CD4-positive, alpha-beta T cell treated with Interleukin-1 beta for 1 hour (primary cell): Measurements from ENCODE around the gene APBB1IP.
"Not testable (repeated sequence)": the region's sequence is repeated elsewhere in the genome, so short reads cannot be mapped to it uniquely, and the experiment has no call there.

Source experiments
- DNase-seq, 2 donors: peaks; one replicate each; pipeline ENCODE4 v3.0.0-alpha.2; 2020 to 2022

Gene APBB1IP

GRCh38 chr10:26478061-26478460 lies 39.9 kb downstream of the APBB1IP start:
- no peak for DNase-seq

DNA sequence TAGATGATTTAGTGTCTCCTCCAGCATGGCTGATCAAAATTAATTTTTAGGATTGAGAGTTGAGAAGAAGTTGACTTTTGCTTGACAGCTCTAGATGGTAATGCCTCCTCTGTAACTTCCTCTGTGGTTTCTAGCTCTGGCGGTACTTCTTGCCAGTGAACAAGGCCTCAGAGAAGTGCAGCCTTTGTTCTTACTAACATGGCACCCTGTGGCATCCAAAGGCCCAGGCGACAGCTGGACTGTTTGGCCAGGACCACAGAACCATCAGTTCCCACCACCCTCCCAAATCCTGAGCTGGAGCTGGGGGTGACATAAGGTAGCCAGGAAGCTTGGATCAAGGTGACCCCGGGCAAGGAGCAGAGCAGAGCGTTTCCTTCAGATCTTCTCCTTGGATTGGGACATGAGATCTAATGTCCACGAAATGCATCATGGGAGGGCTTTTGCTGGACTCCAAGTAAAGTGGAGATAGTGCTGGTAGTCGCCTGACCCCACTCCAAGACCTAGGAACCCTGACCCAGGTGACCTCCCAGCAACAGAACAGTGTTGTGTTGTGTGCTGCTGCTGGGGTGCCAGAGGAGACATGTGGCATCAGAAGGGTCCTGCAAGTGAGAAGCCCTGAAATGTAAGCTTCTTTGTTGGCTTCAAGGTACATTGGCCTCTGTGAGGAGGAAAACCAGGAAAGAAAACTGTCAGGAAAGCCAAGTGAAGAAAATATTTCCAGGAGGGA lies 41.8 kb downstream of the APBB1IP start:
- DNase-seq, result peak; percentile 51 to 67

DNA sequence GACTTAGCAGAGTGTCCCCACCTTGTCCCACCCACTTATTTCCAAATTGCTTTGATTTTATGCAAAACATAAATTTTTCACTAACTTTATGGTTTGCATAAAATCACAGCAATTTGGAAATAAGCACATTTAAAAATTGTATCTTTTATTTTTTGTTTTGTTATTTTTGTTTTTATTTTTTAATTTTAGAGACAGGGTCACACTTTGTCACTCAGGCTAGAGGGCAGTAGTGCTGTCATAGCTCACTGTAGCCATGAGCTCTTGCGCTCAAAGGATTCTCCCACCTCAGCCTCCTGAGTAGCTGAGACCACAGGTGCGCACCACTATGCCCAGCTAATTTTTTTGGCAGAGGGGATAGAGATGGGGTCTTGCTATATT lies 43.2 kb downstream of the APBB1IP start:
- no peak for DNase-seq

GRCh38 chr10:26481914-26482550 lies 43.9 kb downstream of the APBB1IP start:
- peak; percentile 69 to 73 for DNase-seq

- no peak for DNase-seq
Observed at GRCh38 chr10:26483554-26483953, 45.4 kb downstream of the APBB1IP start.

- no peak for DNase-seq
Observed at GRCh38 chr10:26485150-26485941, 47.2 kb downstream of the APBB1IP start.

DNA sequence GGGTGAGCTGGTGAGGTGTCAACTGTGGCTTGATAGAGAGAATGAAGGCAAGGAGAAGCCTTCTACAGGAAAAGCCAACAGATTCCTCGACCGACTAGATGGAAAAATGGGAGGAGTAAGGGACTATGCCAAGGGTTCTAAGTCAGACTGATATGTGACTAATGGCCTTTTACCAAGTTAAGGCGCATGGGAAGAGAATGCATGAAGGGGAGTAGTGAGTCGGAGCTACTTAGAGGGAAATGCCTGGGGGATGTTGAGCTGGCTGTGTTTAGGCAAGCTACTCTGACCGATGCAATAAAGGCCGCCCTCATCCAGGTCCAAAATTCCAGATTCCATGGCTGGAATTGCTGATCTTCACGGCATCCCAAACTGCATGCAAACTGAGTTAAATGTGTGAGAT lies 48.2 kb downstream of the APBB1IP start:
- no peak for DNase-seq

DNA sequence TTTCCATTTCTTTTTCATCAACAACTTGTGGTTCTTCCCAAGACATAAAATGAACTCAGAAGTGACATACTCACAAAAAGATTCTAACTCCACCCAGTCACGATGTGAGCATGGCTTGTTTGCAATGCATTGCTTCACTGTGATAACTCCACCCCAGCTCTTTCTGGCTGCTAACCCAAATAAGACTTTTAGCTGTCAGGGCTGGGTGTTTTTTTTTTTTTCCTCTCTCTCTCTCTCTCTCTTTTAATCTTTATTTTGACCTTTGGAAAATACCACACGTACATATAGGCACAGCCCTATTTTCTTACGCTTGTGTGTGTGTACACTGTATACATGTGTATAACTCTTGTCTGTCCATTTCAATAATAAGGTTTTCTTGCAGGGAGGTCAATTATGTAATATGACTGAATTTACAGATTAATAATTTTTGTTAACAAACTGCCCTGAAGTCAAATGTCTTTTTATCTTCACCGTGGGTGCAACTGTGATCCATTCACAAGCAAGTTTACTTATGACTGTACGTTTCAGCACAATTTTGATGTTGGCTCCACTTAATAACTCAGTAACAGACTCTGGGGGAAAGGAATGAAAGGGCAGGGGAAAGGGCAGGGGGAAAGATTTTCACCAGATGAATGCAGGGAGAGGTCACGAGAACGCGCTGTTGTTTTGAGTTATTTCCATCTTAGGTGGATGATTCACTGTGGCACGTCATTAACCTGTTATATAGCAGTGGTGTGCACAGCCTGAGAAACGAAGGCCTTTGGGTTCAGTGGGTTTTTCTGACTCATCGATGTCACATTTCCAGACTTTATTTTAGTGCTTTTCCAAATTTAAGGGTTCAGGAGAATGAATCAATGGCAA lies 49.1 kb downstream of the APBB1IP start:
- peak; percentile 70 to 71 for DNase-seq

DNA sequence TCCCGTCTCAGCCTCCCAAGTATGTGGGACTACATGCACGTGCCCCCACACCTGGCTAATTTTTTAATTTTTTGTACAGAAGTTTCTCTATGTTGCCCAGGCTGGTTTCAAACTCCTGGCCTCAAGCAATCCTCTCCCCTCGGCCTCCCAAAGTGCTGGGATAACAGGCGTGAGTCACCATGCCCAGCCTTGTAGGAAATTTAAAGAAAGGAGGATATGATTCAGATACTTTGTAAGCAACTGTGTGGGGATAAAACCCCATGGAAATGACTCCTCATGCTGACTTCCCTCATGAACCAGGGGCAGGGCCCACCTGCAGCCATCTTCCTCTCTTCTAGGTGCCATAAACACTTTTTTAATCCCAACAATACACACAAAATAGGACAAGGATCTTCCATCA lies 50.2 kb downstream of the APBB1IP start:
- no peak for DNase-seq

DNA sequence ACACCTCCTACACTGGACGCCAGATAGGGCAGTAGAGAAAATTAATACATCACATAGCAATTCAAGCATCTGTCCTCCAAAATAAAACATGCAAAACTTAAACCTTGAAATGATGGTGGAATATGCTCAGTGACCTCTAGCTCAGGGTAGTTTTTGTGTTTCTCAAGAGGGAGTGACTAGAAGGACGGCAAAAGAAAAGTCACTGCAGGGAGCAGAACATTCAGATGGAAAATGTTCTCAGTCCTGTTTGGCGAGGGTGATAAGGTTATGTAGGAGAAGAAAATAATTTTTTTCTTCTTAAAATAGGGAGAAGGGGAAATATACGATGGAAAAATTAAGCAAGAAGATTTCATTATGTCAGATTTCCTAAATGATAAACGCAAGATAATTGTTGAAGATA lies 50.9 kb downstream of the APBB1IP start:
- no peak for DNase-seq

- DNase-seq, result not testable (repeated sequence)
Observed at GRCh38 chr10:26490367-26490766, 52.2 kb downstream of the APBB1IP start.

DNA sequence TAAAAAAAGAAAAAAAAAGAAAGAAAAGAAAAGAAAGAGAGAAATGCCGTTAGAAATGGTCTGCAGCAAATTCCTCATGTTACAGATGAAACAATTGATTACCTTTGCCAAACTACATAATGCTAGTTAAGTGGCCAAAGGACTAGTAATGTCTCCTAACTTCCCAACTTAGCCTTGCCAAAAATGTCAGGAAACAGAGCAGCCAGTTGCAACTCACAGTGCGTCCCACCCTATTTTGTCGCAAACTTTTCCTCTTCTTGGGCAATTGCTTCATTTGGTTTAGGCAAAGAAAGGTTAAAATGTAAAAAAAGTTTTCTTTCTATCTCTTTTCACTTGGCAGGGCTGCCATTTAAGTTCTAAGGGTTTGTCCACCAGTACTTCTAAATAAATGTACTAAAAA lies 53.1 kb downstream of the APBB1IP start:
- DNase-seq, result no peak

DNA sequence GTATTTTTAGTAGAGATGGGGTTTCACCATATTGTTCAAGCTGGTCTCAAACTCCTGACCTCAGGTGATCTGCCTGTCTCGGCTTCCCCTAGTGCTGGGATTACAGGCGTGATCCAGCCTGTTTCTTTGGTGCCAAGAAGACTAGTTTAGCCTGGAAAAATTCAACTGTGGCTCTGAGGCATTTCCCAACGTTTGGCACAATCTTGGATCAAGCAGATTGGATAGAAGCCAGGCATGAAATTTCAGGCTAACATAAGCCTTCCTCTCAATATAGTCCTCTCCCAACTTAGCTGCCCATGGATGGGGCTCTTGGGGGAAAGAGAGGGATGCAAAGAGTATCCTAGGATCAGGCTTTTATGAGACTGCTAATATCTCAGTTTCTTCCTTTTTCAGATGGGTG lies 53.8 kb downstream of the APBB1IP start:
- no peak for DNase-seq

GRCh38 chr10:26492725-26493124 lies 54.6 kb downstream of the APBB1IP start:
- not testable (repeated sequence) for DNase-seq

DNA sequence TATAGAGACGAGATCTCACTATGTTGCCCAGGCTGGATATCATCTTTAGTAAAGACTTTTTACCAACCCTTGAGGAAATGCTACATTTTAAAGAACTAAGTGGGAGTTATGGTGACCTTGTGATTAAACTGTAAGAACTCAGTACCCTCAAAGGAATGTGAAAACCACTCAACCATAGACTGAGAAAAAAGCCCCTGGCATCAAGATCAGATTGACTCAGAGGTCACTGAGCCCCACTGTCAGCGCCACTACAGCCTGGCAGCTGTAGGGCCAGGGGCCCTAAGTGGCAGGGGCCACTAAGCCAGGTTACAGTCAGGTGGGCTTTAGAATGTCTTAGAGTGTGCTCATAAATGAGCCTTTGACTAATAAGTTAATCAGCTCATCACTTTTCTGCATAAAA lies 55.9 kb downstream of the APBB1IP start:
- DNase-seq, result no peak

DNA sequence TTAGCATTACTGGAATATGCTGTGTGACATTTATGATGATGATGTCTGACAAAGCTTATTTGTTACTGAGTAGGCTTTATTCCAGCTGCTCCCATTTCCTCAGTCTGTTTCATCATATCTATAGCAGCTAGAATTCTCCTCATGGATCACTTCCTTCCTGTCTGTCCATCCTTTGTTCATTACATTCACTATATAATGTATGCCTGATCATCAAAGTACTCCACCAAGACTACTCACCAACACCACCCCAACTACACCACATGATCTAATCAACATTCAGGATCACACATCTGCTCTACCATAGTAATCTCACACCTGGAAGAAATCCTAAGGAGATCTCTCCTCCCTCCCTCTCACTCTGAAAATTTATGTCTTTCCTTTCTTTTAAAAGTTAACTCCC lies 61.3 kb downstream of the APBB1IP start:
- no peak for DNase-seq

DNA sequence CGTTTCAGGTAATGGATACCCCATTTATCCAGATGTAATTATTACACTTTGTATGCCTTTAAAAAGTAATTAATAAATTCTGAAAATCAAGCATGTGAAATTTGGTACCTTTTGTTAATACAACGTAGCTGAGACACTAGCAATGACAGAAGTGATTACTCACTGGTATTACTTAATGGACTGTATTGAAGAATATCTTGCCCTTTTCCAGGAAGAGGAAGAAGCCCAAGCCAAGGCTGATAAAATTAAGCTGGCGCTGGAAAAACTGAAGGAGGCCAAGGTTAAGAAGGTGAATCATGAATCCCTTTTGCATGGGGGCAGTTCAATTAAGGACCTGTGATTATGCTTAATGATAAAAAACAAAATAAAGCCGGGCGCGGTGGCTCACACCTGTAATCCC lies 64.8 kb downstream of the APBB1IP start:
- DNase-seq, result no peak

DNA sequence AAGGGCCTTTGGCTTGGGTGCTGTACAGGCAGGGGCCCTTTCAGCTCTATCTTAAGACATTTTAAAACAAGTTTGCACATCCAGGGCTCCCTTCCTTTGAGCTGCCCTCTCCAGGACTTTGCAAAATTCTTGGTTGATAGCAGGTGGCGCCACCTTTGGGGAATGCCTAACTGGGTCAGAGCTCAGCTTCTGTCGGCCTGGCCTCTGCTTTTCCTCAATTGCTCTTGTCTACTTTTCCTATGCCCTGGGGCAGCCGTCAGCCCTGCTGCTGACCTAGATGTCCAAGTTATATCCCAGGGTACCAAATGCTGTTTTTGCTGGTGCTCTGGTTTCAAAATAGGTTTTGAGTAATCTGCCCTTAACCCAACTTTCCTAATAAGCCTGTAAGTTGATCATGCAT lies 65.8 kb downstream of the APBB1IP start:
- DNase-seq, result peak in 1 of 2 donors; percentile 34

DNA sequence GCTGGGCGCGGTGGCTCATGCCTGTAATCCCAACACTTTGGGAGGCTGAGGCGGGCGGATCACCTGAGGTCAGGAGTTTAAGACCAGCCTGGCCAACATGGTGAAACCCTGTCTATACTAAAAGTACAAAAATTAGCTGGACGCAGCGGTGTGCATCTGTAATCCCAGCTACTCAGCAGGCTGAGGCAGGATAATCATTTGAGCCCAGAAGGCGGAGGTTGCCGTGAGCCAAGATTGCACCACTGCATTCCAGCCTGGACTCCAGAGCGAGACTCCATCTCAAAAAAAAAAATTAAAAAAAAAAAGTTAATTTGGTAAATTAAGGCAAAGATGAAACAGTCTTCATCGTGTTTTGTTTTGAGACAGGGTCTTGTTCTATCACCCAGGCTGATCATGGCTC lies 66.3 kb downstream of the APBB1IP start:
- DNase-seq, result not testable (repeated sequence)

- no peak for DNase-seq
Observed at GRCh38 chr10:26505491-26505890, 67.3 kb downstream of the APBB1IP start.

GRCh38 chr10:26506736-26507135 lies 68.6 kb downstream of the APBB1IP start:
- no peak for DNase-seq

GRCh38 chr10:26507441-26507840 lies 69.3 kb downstream of the APBB1IP start:
- no peak for DNase-seq

DNA sequence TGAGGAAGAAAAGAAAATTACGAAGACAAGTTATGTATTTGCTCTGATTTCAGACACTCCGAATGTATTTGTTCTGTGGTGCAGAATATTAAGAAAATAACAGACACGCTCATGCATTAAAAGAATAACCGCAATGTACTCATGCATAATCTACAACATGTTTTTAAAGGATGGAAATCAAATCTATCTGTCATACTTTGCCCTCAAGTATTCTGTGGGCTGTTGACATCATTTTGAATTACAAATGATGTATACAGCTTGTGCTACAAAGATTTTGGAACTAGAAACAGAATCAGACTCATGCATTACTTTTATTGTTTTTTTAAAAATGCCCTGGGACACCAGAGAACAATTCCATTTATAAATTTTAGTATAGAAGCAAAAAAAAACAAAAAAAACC lies 69.9 kb downstream of the APBB1IP start:
- no peak for DNase-seq
